Raji (cell line): ENCODE results near the gene KDM5B.
A peak's percentile ranks its signal among the peaks of the same experiment; 100 is the strongest.

Experiments used
- POLR2A ChIP-seq: IDR thresholded peaks from 2 replicates; pipeline ENCODE4 v1.6.1; 2011; ENCODE audit warnings: low read depth, low read length, control low read depth; ENCODE audit not compliant: insufficient read depth

The KDM5B gene

GRCh38 chr1:202807926-202808757 lies at the start of gene KDM5B:
KDM5B (minus strand) TSS chr1:202808421; CDS start chr1:202808305, 116 bp downstream.
- TF ChIP-seq POLR2A, result peak; percentile 63

GRCh38 chr1:202857136-202857610 lies 49.0 kb upstream of the KDM5B start:
- no peak for TF ChIP-seq POLR2A

GRCh38 chr1:202856014-202856413 lies 47.8 kb upstream of the KDM5B start:
- no peak for TF ChIP-seq POLR2A

- TF ChIP-seq POLR2A, result no peak
These were observed 46.6 kb upstream of the KDM5B start for GRCh38 chr1:202854787-202855186.

DNA sequence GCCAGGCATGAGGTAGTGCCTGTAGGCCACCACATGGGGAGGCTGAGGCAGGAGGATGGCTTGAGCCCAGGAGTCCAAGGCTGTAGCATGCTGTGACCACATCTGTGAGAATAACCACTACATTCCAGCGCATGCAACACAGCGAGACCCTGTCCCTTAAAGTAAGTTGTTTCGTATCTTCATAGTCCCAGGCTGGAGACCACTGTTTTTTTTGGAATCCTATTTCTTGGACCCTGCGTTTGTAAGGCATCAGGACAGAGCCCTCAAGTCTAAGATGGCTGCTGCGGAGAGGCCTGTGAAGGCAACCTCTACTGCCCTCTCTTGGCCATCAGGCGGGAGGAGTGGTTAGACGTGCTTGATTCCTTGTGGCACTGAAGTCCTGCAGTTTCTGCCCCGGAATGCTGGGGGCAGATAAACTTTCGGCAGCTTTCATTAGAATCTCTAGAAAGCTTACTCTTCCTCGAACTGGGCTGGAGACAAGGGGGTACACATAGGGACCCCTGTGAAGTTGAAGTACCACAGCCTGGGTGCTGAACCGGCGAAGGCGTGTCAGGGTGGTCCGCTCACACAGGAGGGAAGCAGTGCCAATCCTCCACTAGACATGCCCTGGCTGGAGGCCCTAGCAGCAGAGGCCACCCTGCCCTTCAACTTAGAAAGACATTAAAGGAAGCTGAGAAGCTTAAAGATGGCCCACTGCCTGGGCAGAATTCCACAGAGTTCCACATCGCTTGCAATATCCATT lies 44.1 kb upstream of the KDM5B start:
- TF ChIP-seq POLR2A, result no peak

GRCh38 chr1:202850593-202851362 lies 42.6 kb upstream of the KDM5B start:
- TF ChIP-seq POLR2A, result no peak

DNA sequence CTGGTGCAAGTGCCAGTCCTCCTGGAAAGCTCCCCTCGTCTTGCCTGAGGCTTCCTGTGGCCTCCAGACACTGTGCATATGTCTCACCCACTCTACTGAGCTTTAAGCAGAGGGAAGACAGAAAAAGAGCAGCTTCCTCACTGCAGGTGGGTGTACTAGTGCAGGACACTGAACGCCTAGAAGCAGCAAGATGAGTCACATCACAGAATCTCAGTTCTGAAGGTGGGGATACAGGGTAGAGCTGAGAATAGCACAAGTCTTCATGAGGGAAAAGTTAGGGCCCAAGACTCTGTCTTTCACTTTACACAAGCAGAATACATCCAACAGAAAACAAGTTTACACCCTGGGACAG lies 39.9 kb upstream of the KDM5B start:
- no peak for TF ChIP-seq POLR2A

- TF ChIP-seq POLR2A, result no peak
These were observed 36.7 kb upstream of the KDM5B start for GRCh38 chr1:202844935-202845334.

DNA sequence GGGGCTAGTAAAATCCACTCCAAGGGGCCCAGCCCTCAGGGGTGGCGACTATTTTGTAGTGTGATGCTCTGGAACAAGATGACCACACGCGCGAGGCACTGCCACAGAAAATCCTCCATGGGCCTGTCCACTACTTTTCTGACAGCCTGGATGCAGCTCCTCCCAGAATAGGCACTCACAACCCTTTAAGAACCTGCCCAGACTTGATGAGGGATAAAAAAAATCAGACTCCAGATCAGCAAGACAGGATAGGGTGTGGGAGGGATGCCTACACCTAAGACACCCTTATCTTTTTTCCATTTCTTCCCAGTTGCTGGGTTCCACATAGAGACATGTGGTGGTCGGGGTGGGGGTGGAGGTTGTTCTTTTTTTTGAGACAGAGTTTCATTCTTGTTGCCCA lies 36.0 kb upstream of the KDM5B start:
- no peak for TF ChIP-seq POLR2A

DNA sequence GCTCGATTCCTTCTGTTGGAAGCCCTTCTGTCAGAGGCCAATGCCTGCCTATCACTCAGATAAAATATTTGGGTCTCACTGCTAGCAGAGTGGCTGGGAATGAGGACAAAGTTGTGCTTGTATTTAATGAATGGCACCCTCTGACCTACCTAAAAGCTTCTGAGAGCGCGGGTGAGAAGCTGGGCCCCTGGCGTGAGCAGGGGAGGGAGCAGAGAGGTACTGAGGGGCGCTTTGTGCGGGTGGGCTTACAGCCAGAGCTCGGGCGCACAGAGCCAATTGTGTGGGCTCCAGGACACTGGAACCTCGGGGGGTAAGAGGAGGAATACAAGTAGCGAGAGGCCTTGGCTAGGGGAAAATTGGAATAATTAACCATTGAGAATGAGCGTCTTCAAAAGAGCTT lies 34.9 kb upstream of the KDM5B start:
- no peak for TF ChIP-seq POLR2A

DNA sequence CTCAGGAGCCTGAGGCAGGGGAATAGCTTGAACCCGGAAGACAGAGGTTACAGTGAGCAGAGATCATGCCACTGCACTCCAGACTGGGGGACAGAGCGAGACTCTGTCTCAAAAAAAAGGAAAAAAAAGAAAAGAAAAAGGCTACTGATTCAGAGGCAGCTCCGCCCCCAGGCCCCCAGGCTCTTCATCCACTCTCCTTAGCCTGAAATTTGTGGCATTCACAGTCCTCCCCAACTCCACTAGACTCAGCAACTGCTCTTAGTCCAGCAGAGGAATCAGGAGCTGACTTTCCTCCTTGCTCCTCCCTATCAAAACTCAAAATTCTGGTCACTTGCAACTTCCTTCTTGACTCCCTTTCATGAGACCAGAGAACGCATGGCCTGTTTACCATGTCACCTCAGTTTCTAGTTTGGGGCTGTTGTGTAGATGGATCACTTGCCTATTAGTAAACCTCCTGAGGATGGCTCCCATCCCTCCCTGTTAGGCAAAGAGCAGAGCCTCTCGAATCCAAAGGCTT lies 29.6 kb upstream of the KDM5B start:
- no peak for TF ChIP-seq POLR2A

GRCh38 chr1:202836623-202837403 lies 28.6 kb upstream of the KDM5B start:
- TF ChIP-seq POLR2A, result no peak

DNA sequence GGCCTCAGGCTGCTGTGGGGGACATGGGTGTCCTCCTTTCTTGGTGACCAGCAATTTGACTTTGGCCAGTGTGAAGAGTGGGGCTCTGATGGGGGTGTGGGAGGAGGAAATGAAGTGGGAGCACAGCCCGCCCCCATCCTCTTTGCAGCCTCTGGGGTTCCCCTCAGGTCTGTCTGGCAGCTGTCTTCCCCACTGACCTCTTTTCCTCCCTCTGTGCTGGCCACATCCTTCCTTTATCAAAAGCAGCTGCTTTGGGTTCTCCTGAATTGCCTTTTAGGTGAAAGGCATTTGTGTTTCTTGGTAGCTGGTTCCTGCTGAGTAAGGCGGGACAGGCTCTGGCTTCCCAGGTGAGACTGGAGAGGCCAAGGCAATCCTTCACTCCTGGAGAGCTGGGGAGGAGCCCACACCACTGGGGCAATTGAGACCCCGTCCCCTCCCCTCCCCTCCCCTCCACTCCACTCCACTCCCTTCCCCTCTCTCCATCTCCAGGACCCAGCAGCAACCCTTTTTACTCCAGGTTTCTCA lies 27.4 kb upstream of the KDM5B start:
- no peak for TF ChIP-seq POLR2A
